ENCODE measurements around the gene PTPRQ. TPM values are rescaled to one million over a fixed set of nuclear protein-coding genes. Genes with fewer than 3 reads are reported as not detected.

Gene PTPRQ
- total and polyA plus RNA-seq, 2 of the 8 experiments (the other 6 are each of a cell fraction or from before 2014, with no cell fraction given) = not detected

GRCh38 chr12:80443974-80444666 is at the start of gene PTPRQ (continued):
- TF ChIP-seq CHD7 (IDR thresholded peaks at IDR 0.05; ENCODE audit: insufficient replicate concordance, low read length) (no peak), SIRT6 (IDR thresholded peaks at IDR 0.05; ENCODE audit: low read length) (no peak), CHD1 (IDR thresholded peaks at IDR 0.05; ENCODE audit: low read depth, low read length) (no peak), SP4 (IDR thresholded peaks at IDR 0.05; ENCODE audit: low read length) (no peak), NANOG (IDR thresholded peaks at IDR 0.05; ENCODE audit: insufficient read depth, low read depth, low read length, poor library complexity, severe bottlenecking) (no peak), SIN3A (conservative IDR thresholded peaks at IDR 0.05 in 1 of 2, IDR thresholded peaks at IDR 0.05 in 1 of 2; ENCODE audit: low read depth in 1 of 2, low read length in 2 of 2) (no peak), ZNF274 (IDR thresholded peaks at IDR 0.05; ENCODE audit: borderline replicate concordance, extremely low read depth, low read length) (no peak), NRF1 (IDR thresholded peaks at IDR 0.05; ENCODE audit: low read depth, low read length) (no peak), SP1 (IDR thresholded peaks at IDR 0.05; ENCODE audit: low read depth, low read length) (no peak), EP300 (IDR thresholded peaks at IDR 0.05; ENCODE audit: borderline replicate concordance in 1 of 2, low read depth in 2 of 2, low read length in 2 of 2) (no peak), TAF1 (IDR thresholded peaks at IDR 0.05; ENCODE audit: low read depth, low read length) (no peak)

Measured in H1 (cell line).